ENCODE measurements around the gene KIAA0930. TPM values are rescaled to one million over a fixed set of nuclear protein-coding genes. Genes with fewer than 3 reads are reported as not detected.

The KIAA0930 gene
- total and polyA plus RNA-seq, 2 experiments from 2014 or later, result 15.0 to 78.6 TPM

- H3K27me3 Mint-ChIP-seq (ENCODE audit: insufficient read depth, low read depth, poor library complexity), result no peaks in the 10 kb centered on the region
- Histone ChIP-seq H3K4me2 (no peak overlapping the region), H3K79me2 (replicated peaks; ENCODE audit: insufficient read depth) (peaks cover 22% of the 10 kb centered on the region), H2AFZ (no peak overlapping the region), H3K4me1 (ENCODE audit: insufficient read depth) (peaks cover 18% of the 10 kb centered on the region), H3K4me3 (no peak overlapping the region), H3K27me3 (ENCODE audit: insufficient read depth) (no peaks in the 10 kb centered on the region), H3K9me2 (ENCODE audit: insufficient read depth) (no peaks in the 10 kb centered on the region), H3F3A (replicated peaks; ENCODE audit: low read depth) (no peaks in the 10 kb centered on the region), H3K27ac (ENCODE audit: low read depth) (peak overlapping the region; percentile 10; the same call in 1 of the 2 replicates), H3K36me3 (ENCODE audit: insufficient read depth) (peaks cover 23% of the 10 kb centered on the region; the same call in 1 of the 2 replicates), H4K20me1 (replicated peaks; ENCODE audit: insufficient read depth) (peaks cover 8% of the 10 kb centered on the region)
- no peak overlapping the region for H3K4me3 Mint-ChIP-seq
- DNase-seq (ENCODE audit: low spot score) (no peak), ATAC-seq (no peak)
- H3K36me3 Mint-ChIP-seq (ENCODE audit: low read depth), result peaks cover 78% of the 10 kb centered on the region
- no peaks in the 10 kb centered on the region for H3K9me3 Mint-ChIP-seq
- no peak for TF ChIP-seq CREB1 (CRISPR knock-in tag; IDR thresholded peaks at IDR 0.05; ENCODE audit: low read depth)
- no peak for TF ChIP-seq STAT1 (IDR thresholded peaks at IDR 0.05; ENCODE audit: unreplicated experiment)
- no peak for TF ChIP-seq ZNF331 (CRISPR knock-in tag; IDR thresholded peaks at IDR 0.05; ENCODE audit: low read depth)
- no peak for TF ChIP-seq REST (IDR thresholded peaks at IDR 0.05; ENCODE audit: unreplicated experiment)
- TF ChIP-seq ETS1 (IDR thresholded peaks at IDR 0.05), result no peak
- TF ChIP-seq ZNF114 (CRISPR knock-in tag; IDR thresholded peaks at IDR 0.05), result no peak
- no peak for TF ChIP-seq EZH2 (IDR thresholded peaks at IDR 0.05; ENCODE audit: low read depth, unreplicated experiment)
- TF ChIP-seq JUNB (IDR thresholded peaks at IDR 0.05; ENCODE audit: unreplicated experiment), result no peak
- no peak for TF ChIP-seq POLR2AphosphoS5 (IDR thresholded peaks at IDR 0.05; ENCODE audit: low read depth)
- peaks cover 44% of the 10 kb centered on the region for H3K4me1 Mint-ChIP-seq
- peak overlapping the region; percentile 11 for H3K27ac Mint-ChIP-seq
Observed at GRCh38 chr22:45183974-45184373, 56.7 kb downstream of the KIAA0930 start.

GRCh38 chr22:45181766-45182165 is 58.9 kb downstream of the KIAA0930 start:
- peaks cover 6% of the 10 kb centered on the region; the same call in 1 of the 2 replicates for H4K20me1 ChIP-seq (replicated peaks; ENCODE audit: insufficient read depth)
- no peaks in the 10 kb centered on the region for H3K27me3 ChIP-seq (ENCODE audit: insufficient read depth)
- no peak overlapping the region for H2AFZ ChIP-seq
- no peak for TF ChIP-seq CTCF (conservative IDR thresholded peaks at IDR 0.05; ENCODE audit: low read depth in 2 of 2)
- TF ChIP-seq REST (IDR thresholded peaks at IDR 0.05; ENCODE audit: unreplicated experiment), result no peak
- no peak for TF ChIP-seq ZNF114 (CRISPR knock-in tag; IDR thresholded peaks at IDR 0.05)
- no peak for TF ChIP-seq CREB1 (CRISPR knock-in tag; IDR thresholded peaks at IDR 0.05; ENCODE audit: low read depth)
- peaks cover 35% of the 10 kb centered on the region; the same call in 1 of the 2 replicates for H3K36me3 ChIP-seq (ENCODE audit: insufficient read depth)
- Mint-ChIP-seq H3K4me1 (peaks cover 35% of the 10 kb centered on the region), H3K27me3 (ENCODE audit: insufficient read depth, low read depth, poor library complexity) (no peaks in the 10 kb centered on the region), H3K4me3 (peak overlapping the region; percentile 6; the same call in 2 of the 3 replicates), H3K9me3 (no peaks in the 10 kb centered on the region), H3K36me3 (ENCODE audit: low read depth) (peaks cover 93% of the 10 kb centered on the region), H3K27ac (peak overlapping the region; percentile 91)
- no peaks in the 10 kb centered on the region for H3K9me2 ChIP-seq (ENCODE audit: insufficient read depth)
- peaks cover 42% of the 10 kb centered on the region for H3K79me2 ChIP-seq (replicated peaks; ENCODE audit: insufficient read depth)
- no peak overlapping the region for H3K4me2 ChIP-seq
- H3F3A ChIP-seq (replicated peaks; ENCODE audit: low read depth), result no peaks in the 10 kb centered on the region
- peaks cover 18% of the 10 kb centered on the region for H3K4me1 ChIP-seq (ENCODE audit: insufficient read depth)
- ATAC-seq (no peak), DNase-seq (ENCODE audit: low spot score) (no peak)
- H3K4me3 ChIP-seq, result no peak overlapping the region
- H3K27ac ChIP-seq (ENCODE audit: low read depth), result peak overlapping the region; percentile 56

Measured in GM23338 (cell line).